HG02943 (cell line): ENCODE results near the gene TBX5.
"Not testable (repeated sequence)": the region's sequence is repeated elsewhere in the genome, so short reads cannot be mapped to it uniquely, and the experiment has no call there.

Source experiments
- ATAC-seq: cut with Tn5 transposase; IDR thresholded peaks from one replicate; pipeline ENCODE4 v1.9.1; 2021; ENCODE audit warnings: mild to moderate bottlenecking, low read depth, moderate library complexity; ENCODE audit not compliant: unreplicated experiment

Gene TBX5

DNA sequence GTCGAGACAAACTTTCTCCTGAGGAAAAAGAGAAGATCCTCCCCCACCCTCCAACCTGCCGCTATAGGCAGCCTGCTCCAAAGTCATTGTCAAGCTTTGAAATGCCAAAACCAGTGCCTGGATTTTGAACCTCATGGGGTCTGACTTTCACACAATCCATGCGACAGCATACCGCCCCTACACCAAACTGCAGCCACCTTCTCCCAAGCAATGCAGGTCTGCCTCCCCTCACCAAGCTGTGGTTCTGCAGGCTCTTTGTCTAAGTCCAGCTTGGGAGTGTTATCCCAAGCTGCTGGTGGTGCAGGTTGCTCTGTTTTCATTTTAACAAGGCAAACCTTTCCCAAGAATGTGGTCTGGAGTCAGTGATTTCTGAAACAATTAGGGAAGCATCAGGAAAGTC lies 12.4 kb downstream of the TBX5 start:
- no peak for ATAC-seq

DNA sequence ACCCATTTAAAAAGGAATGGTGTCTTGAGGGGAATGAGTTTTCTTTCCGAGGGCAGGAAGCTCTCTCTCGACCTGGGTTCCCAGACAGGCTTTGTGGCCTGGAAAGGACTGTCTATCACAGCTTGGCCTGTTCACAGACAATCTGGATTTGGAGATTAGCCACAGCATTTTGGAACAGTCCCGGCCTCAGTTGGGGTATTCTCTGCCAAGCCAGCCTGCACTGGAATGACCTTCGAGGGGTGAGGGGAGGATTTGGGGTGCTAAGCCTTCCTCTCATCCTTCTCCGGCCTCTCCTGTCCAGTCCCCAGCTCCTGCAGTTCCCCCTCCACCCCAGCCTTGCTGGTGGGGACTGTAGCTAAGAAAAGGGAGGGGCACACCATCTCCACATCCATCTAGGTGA lies 13.0 kb downstream of the TBX5 start:
- no peak for ATAC-seq

DNA sequence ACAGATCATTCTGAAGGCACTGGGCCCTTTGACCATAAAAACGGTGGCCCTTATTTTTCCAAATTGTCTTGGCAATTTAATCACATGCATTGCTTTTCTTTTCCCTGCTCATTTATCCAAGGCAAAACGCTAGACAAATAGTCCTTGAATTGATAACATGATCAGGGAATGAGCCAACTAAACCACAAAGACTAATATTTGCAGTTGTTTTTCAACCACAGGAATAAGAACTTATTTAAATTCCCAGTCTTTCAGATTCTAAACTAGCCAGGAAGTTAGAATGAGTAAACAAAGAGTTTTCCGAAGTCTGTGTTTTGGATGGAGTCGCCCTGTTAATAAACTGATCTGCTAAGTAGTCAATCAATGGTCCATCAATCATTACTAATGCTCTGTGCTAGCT lies 14.9 kb downstream of the TBX5 start:
- no peak for ATAC-seq

DNA sequence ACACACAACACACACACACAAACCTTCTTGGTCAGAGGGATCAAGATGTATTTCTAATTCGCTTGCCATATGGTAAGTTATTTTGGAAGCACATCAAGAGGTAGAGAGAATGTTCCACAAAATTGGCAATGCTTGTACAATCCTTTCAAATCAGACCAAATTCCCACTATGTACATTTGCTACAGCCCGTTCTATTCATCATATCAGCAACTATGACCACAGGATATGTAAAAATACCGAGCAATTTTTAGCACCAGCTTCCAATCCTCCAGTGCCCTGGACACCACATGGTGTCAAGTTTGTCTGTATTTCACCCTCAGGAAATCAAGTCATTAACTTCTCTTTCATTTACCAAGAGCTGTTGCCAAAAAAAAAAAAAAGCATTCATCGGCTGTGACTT lies 21.2 kb downstream of the TBX5 start:
- ATAC-seq: no peak

DNA sequence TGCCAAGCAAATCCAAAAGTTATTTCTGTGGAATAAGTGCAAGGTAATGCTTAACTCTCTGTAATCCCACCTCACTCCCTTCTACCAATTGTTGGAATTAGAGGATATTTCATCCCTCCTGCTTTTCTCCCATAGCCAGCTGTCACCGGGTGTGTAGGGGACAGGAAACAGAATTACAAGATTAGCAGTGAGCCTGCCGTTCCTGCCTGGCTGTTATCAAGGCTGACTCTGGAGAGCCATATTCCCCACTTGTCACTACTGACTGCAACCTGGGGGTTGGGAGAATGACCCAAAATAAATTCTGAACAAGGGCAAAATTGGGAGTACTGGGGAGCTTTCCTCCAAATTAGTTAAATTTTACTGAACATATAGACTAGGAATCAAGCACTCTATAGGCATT lies 24.8 kb downstream of the TBX5 start:
- no peak for ATAC-seq

DNA sequence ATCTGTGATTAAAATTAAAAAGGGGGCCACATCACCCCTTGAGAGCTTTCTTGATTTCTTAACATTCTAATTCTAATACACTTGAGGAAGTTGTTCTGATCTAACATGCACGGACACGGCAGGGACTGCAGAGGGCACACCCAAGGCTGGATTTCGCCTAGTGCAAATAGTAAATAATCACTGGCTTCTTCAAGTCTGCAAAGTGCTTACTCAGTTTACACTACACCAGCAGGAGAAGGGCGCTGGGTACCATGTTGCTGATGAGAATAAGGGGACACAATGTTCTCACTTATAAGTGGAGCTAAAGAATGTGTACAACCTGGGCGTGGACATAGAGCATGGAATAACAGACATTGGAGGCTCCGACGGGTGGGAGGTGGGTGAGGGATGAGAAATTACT lies 34.2 kb downstream of the TBX5 start:
- no peak for ATAC-seq

DNA sequence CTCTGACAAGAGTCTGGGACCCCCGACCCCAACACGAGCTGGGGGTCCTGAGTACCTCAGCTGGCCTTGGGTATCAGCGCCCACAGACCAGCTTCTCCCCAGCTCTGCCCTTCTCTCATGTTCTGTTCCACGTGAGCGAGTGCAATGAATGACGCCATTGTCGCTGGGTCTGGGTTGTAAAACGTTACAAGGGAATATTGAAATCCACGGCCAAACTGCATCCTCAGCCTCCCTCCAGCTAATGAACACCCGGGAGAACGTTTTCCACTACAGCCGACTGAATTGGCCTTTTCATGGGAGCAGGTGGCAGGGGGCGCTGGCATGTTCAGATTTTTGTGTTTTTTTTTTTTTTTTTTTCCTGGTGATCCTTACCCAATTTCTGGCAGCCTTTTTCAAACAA lies 34.7 kb downstream of the TBX5 start:
- ATAC-seq: no peak

DNA sequence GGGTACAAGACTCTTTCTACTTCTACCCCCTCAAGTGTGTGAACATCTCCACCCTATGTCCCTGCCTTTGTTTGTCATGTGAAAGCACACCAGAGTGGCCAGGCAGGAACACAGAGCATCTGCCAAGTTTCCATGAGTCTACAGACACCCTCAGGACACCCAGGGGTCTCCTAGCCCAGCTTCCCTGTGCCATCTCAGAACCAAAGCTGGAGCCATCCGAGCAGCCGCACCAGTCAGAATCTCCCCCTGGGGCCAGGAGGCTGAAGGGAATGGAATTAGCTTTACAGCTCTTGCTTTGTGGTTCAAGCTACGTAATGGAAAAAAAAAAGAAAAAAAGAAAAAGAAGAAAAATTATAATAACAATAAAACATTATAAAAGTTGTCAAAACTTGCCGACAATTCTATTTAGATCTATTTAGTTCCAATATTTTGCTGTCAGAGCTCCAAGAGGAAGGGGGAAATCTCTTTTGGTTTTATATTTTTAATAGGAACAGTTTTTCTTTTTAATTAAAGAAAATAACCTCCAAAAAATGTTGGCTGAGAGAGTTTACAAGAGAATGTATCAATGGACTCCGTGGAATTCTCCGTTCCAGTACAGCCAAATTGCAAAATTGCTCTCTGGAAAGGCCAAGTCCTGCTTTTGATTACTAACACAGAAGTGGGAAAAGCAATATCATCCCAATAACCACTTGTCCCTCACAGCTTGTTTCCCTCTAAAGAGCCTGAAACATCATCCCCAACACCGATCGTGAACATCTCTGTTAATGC lies 37.1 kb downstream of the TBX5 start:
- no peak for ATAC-seq

DNA sequence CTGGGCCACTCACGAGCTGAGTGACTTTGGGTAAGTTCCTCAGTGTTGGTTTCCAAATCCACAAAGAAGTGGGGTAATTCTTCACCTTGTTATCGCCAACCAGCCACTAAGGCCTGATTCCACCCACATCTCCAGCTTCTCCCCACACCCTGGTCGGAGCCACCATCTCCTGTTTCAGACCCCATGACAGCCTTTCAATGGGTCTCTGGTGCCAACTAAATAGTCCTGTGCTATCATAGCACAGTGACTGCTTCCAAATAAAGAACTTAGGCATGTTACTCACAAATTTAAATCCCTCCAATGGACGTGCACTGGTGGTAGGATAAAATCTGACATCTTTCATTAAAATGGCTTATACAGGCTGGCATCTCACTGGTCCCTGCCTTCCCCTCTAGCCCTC lies 44.0 kb downstream of the TBX5 start:
- ATAC-seq: no peak

DNA sequence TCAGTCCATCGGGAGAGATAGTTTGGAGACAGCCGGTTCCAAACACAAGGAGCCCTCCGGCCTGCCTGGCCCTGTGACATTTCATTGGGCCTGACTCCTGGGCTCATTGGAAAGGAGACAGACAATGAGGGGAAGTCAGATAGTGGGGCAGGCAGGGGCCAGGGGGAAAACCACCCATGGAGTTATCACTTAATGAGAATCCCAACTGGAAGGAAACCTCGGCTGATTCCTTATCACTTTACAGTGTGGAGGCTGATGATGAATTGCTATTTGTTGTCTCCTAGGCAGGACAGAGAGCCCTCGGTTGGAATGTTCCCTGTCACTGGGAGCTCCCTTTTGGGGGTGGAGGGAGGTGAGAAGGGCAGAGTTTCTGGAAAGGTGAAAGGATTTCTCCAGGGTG lies 44.4 kb downstream of the TBX5 start:
- ATAC-seq: no peak

DNA sequence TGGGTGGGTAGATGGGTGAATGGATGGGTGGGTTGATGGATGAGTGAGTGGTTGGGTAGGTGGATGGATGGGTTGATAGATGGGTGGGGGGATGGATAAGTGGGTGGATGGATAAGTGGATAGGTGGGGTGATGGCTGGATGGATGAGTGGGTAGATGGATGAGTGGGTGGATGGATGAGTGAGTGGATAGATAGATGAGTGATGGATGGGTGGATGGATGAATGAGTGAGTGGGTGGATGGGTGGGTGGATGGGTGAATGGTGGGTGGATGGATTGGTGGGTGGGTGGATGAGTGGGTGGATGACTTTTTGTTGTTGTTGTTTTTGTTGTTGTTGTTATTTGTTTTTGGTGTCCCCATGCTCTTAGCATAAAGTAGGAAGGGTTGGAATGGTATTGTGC lies 45.5 kb downstream of the TBX5 start:
- no peak for ATAC-seq

DNA sequence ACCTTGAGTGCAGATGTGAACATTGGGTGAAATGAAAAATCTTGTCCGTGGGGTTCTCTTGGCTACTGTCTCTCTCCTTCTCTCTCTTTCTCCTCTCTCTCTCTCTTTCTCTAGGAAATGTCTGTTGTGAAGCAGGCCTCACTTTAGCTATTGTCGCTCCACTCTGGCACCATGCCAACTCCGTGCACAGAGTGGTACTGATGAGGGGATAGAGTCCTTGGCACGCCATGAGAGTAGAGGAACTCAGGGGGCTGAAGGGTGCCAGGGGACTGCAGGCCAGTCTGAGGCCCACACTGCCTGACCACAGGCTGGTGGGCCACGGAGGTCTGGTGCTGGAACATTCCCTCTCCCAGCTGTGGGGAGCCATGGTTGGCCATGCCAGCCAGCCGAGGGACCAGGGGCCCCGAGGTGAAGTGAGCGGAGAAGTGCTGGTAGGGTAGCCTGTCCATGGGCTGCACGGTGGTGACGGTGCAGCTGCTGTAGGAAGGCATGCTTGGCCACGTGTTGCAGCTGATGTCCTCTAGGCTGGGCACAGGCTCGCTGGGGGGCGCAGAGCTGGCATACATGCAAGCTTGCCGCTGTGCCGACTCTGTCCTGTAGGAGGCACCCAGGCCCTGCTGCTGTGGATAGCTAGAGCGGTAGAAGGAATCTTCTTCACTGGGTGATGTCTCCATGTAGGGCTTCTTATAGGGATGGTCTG lies 50.4 kb downstream of the TBX5 start:
- no peak for ATAC-seq

DNA sequence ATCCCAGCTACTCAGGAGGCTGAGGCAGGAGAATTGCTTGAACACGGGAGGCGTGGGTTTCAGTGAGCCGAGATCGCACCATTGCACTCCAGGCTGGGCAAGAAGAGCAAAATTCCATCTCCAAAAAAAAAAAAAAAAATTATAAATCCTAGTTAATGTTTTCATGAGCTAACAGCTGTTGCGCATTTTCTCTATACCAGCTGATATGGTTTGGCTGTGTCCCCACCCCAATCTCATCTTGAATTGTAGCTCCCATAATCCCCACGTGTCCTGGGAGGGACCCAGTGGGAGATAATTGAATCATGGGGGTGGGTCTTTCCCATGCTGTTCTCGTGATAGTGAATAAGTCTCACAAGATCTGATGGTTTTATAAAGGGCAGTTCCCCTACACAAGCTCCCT lies 56.7 kb downstream of the TBX5 start:
- ATAC-seq: not testable (repeated sequence)

DNA sequence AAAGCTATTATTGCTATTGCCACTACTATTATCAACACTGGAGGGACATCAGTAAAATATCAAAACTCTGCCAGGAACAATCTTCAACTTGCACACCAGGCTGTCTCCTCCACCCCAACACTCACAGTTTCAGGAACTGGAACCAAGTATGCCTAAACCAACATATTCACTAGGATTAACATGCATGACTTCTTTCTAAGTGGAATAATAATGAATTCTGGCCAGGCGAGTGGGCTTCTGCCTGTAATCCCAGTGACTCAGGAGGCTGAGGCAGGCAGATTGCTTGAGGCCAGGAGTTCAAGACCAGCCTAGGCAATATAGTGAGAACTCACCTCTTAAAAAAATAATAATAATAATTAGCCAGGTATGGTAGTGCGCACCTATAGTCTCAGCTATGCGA lies 58.1 kb downstream of the TBX5 start:
- ATAC-seq: no peak

DNA sequence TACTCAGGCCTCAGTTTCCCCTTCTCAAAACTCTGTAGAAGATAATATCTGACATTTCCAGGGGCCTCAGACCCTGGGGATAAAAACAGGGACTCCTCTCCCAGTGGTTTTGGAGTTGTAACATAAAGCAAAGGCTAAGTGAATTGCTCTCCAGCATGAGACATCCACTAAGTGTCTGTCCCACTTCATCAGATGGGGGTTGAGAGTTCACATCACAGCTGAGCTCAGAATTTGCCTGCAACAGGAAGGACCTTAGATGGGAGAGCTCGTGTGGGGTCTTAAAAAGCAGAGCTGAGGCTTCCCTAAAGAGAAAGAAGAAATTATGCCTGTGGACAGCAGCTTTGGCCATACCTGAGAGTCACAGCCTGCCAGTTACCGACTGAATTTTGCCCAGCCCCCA lies 61.1 kb downstream of the TBX5 start:
- ATAC-seq: no peak

DNA sequence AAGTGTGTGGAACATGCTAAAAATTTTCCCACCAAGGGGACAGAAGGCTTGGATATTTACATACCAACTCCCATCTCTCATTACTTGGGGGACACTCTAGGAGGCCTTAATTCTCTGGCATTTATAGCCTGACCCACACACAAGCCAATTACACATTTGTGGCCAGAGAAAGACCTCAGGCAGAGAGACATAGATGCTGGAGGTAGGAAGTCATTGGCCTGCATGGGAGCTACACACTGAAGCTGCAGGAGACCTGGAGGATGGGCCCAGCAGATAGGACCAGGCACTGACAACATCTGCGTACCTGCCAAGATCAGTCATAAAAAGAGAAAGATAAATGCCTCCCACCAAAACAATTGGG lies 61.7 kb downstream of the TBX5 start:
- no peak for ATAC-seq

DNA sequence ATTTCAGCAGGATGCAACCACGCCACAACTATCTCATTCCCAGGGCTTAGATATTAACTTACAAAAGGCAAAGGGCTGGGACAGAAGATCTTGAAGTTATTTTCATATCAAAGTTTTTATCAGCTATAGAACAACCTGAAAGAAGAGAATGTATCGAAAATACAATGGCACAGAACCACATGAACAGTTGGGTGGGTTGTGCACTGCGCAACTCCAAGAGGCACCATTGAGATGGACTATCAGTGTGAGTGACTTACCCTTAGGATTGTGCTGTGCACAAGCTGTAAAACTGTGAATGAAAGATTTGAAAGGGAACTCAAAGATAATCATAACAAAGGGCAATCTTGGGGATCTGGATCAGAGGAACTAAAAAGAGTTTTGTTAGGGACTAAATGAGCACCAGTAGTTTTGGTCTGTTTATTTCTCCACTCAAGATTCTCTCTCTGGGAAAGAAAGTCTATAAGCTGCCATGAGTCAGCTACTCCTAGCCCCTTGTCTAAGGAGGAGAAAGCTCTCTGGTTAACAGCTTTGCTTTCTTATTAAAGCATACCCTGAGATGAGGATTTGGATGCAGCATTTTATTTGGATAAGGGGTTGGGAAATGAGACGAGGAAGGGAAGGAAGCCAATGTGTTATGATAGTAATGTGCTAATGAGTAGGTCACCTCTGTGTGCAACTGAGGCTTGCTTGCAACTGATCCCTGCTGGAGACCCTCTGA lies 62.2 kb downstream of the TBX5 start:
- no peak for ATAC-seq

DNA sequence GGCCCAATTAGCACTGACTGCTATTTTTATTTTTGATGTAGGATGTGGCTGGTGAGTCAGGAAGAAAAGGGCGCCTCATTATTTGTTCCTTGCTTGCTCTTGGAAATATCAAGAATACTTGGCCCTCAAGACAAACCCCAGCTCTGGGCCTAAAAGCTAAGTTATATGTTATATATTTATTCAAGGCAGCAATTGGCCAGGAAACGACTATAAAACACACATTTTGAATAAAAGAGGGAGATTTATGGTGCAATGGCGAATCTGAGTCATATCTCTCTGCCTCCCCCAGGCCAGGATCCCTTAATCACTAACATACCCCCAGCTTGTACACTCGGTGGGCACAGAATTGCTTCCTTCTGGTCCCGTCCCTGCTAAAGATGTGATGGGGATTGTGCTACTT lies 63.3 kb downstream of the TBX5 start:
- no peak for ATAC-seq

DNA sequence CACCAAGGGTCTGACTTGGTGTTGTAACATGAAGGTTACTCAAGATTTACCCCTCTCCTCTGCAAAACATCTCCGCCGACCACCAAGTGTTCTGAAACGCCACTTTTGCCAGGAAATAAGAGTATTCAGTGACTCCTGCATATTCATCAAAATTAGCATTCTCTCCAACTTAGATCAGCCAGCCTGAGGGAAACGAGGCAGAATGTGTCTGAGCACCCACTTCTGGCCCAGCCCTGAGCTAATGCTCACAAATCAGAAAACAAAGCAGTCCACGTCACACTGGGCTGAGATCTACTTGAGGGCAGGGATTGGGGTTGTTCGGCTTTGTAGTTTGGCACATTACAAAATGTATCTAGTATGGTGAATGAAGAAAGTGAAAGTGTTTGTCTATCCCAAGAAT lies 64.3 kb downstream of the TBX5 start:
- no peak for ATAC-seq

DNA sequence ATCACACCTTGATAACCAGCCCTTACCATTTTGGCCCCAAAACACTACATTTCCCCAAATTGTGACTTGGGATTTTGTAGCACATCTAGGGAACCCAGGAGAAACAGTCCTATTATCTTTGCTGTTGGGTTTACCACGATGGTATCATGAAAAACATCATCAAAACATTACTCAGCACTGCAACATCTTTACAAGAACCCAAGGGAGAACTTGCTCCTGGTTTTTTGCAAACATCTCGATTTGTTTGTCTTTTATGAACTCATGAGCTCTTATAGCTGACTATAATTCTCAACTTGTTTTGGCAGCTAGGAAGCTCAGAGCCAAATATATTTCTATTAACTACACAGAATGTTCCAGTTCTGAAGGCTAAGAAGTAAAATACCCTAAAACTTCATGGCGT lies 65.7 kb downstream of the TBX5 start:
- no peak for ATAC-seq

DNA sequence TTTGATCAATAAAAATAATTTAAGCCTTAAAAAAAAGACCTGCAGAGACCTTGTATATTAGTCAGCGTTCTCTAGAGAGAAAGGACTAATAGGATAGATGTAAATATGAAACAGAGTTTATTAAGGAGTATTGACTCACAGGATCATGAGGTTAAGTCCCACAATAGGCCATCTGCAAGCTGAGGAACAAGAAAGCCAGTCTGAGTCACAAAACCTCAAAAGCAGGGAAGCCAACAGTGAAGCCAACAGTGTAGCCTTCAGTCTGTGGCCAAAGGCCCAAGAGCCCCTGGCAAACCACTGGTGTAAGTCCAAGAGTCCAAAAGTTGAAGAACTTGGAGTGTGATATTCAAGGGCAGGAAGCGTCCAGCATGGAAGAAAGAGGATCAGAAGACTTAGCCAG lies 66.3 kb downstream of the TBX5 start:
- no peak for ATAC-seq

DNA sequence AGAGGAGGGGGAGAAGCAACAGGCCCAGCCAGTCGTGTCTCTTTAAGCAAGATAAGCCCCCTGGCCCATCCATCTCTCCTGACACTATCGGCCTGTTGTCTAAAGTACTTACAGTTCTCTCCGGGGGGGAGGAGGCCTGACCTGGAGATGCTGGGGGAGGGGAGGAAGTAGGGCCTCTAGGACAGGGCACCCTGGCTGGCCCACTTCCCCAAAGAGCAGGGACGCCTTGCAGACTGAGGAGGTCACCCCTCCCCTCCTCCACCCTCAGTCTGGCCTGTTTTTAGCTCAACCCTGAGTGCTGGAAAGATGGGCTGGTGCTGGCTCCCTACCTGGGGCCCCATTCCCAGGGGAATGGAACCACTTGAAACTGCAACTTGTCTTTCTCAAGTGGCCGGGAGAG lies 70.3 kb downstream of the TBX5 start:
- ATAC-seq: no peak
